Keratinocyte (primary cell): ENCODE measurements around the gene ROBO4.

Experiments
- EZH2 ChIP-seq: IDR thresholded peaks from one replicate; pipeline ENCODE4 v1.6.1; 2012; ENCODE audit warnings: inconsistent platforms, mild to moderate bottlenecking, low read length, moderate library complexity
- TF ChIP-seq, protein P1 (sequence below), 3 experiments: IDR thresholded peaks in 1 of 3; conservative IDR thresholded peaks in 1 of 3; optimal IDR thresholded peaks in 1 of 3; 2 replicates in 2 of 3; 3 replicates in 1 of 3; pipeline versions ENCODE3 to v1.5.1; 2011; ENCODE audit warnings: low read length in 3 of 3, mild to moderate bottlenecking in 3 of 3, moderate library complexity in 2 of 3, control low read depth in 1 of 3, inconsistent platforms in 1 of 3; ENCODE audit not compliant: insufficient read depth in 2 of 3; ENCODE audit errors: extremely low read depth in 1 of 3

DNA sequence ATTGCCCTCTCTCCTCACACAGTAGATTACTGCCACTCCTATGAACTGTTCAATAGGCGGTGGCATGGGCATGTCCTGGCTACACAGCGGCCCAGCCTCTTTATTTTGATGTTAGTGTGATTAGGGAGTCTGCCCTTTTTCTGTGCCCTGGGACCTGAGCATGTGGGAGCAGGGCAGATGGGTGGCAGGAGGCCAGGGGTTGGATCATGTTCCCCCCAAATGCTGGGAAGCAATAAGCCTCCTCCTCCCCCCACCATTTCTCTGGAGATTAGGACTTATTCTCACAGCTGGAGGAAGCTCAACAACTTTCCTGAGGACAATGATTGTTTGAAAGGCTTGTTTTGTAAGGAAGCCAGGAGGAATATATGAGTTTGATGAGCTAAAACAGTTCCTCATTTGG, 22.2 kb upstream of the ROBO4 start:
- TF ChIP-seq, protein P1, sequence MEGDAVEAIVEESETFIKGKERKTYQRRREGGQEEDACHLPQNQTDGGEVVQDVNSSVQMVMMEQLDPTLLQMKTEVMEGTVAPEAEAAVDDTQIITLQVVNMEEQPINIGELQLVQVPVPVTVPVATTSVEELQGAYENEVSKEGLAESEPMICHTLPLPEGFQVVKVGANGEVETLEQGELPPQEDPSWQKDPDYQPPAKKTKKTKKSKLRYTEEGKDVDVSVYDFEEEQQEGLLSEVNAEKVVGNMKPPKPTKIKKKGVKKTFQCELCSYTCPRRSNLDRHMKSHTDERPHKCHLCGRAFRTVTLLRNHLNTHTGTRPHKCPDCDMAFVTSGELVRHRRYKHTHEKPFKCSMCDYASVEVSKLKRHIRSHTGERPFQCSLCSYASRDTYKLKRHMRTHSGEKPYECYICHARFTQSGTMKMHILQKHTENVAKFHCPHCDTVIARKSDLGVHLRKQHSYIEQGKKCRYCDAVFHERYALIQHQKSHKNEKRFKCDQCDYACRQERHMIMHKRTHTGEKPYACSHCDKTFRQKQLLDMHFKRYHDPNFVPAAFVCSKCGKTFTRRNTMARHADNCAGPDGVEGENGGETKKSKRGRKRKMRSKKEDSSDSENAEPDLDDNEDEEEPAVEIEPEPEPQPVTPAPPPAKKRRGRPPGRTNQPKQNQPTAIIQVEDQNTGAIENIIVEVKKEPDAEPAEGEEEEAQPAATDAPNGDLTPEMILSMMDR (optimal IDR thresholded peaks at IDR 0.05 in 1 of 3, IDR thresholded peaks at IDR 0.05 in 1 of 3, conservative IDR thresholded peaks at IDR 0.05 in 1 of 3; ENCODE audit: extremely low read depth in 1 of 3, insufficient read depth in 2 of 3, low read length in 3 of 3) = no peak
- no peak for TF ChIP-seq EZH2
